ENCODE data around the gene ATP1A1. TPM values are rescaled to one million over a fixed set of nuclear protein-coding genes. Genes with fewer than 3 reads are reported as not detected.

The ATP1A1 gene
- polyA plus RNA-seq, 2 of the 4 experiments (the other 2 are of a cell fraction) = 119 to 171 TPM

DNA sequence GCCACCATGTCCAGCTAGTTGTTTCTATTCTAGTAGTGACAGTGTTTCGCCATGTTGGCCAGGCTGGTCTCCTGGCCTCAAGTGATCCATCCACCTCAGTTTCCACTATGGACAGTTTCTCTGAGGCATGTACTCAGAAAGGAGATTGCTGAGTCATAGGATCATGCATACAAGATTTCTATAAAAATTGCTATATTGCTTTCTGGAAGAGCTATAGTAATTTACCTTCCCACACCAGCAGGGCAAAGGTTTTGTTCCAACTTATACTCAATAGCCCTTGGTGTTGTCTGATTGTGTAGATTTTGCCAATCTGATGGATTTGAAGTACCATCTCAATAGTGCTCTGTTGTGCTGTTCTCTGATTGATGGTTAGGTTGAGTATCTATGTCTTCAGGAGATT, 15.6 kb upstream of the ATP1A1 start:
- CTCF ChIA-PET = interaction anchor here (0.9 to 1.5 kb wide), 3 partner anchors 127 to 218 kb away, joined by 3 to 5 read pairs (median 4); no protein-coding TSS in a partner anchor
- TF ChIP-seq, protein P1, sequence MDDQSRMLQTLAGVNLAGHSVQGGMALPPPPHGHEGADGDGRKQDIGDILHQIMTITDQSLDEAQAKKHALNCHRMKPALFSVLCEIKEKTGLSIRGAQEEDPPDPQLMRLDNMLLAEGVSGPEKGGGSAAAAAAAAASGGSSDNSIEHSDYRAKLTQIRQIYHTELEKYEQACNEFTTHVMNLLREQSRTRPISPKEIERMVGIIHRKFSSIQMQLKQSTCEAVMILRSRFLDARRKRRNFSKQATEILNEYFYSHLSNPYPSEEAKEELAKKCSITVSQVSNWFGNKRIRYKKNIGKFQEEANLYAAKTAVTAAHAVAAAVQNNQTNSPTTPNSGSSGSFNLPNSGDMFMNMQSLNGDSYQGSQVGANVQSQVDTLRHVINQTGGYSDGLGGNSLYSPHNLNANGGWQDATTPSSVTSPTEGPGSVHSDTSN (IDR thresholded peaks at IDR 0.05) = no peak
- peak; percentile 15 for TF ChIP-seq MAFK (IDR thresholded peaks at IDR 0.05; ENCODE audit: partially characterized antibody)
- Histone ChIP-seq H3K27ac (no peak overlapping the region), H3K9me3 (no peaks in the 10 kb centered on the region), H3K4me3 (no peak overlapping the region), H3K4me2 (no peak overlapping the region), H3K4me1 (0 out of 3 replicates have a peak, but pooled peaks cover 10% of the 10 kb centered on the region)
- ATAC-seq (no peak), FAIRE-seq (no peak), DNase-seq (ENCODE audit: low read depth in 1 of 2, low spot score in 1 of 2) (no peak)
- POLR2A ChIA-PET = no interaction called here
- WGBS (ENCODE audit: missing lambda C conversion rate) = 75% methylated on average over 1 of the region's 1 CpG

DNA sequence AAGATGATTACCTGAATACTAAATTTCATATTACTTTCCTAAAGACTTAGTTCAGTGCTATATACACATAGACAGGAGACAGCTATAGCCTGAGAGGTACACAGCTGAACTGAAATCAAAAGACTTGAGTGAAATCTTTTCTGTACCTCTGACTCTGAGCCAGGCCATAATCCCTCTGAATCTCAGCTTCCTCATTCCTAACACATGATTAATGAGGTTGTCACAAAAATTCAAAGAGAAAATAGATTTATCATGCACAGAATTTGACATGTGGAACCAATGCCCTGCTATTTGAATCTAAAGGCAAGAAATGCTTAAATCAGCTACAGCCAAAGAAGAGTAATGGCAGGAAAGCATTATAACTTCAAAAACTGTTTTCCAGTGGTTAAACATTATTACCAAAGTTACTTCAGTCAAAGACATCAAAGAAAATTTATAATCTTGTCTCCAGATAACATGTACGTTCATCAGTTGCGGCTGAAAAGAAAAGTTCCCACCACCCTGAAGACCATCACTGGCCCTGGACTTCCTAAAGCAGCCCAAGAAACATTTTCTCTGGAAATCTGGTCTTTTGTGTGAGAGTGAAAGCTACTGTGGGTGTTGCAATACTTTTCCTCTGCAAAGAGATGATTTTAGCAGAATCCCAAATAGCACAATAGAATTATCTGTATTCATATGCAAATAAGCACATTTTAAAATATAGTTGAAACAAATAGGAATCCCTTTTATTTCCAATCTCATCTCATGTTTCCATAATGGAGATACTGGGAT, 13.8 kb upstream of the ATP1A1 start:
- Histone ChIP-seq H3K4me1 (0 out of 3 replicates have a peak, but pooled peaks cover 10% of the 10 kb centered on the region), H3K9me3 (no peaks in the 10 kb centered on the region), H3K4me3 (no peak overlapping the region), H3K27ac (no peak overlapping the region), H3K4me2 (peak overlapping the region; percentile 33; the same call in 1 of the 3 replicates)
- 87% methylated on average over 2 of the region's 2 CpGs for WGBS (ENCODE audit: missing lambda C conversion rate)
- ATAC-seq (no peak), FAIRE-seq (no peak), DNase-seq (ENCODE audit: low read depth in 1 of 2, low spot score in 1 of 2) (no peak)
- ChIA-PET POLR2A (no interaction called here), CTCF (interaction anchor here (0.8 to 1.7 kb wide), 4 partner anchors 17 to 221 kb away, joined by 3 to 4 read pairs (median 3); no protein-coding TSS in a partner anchor)
- TF ChIP-seq, protein P2, sequence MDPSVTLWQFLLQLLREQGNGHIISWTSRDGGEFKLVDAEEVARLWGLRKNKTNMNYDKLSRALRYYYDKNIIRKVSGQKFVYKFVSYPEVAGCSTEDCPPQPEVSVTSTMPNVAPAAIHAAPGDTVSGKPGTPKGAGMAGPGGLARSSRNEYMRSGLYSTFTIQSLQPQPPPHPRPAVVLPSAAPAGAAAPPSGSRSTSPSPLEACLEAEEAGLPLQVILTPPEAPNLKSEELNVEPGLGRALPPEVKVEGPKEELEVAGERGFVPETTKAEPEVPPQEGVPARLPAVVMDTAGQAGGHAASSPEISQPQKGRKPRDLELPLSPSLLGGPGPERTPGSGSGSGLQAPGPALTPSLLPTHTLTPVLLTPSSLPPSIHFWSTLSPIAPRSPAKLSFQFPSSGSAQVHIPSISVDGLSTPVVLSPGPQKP (IDR thresholded peaks at IDR 0.05; ENCODE audit: low read depth, low read length) = no peak
- TF ChIP-seq RFX5 (IDR thresholded peaks at IDR 0.05) (no peak), ZNF302 (CRISPR knock-in tag; IDR thresholded peaks at IDR 0.05) (no peak), HOXB13 (CRISPR knock-in tag; IDR thresholded peaks at IDR 0.05; ENCODE audit: low read depth) (no peak), MAFK (IDR thresholded peaks at IDR 0.05; ENCODE audit: partially characterized antibody) (no peak), ZC3H11A (IDR thresholded peaks at IDR 0.05) (no peak), TFCP2L1 (CRISPR knock-in tag; IDR thresholded peaks at IDR 0.05) (no peak), FOSL2 (IDR thresholded peaks at IDR 0.05) (no peak), FOSL2 (CRISPR knock-in tag; IDR thresholded peaks at IDR 0.05) (no peak), FOSB (CRISPR knock-in tag; IDR thresholded peaks at IDR 0.05) (no peak), MYC (IDR thresholded peaks at IDR 0.05; ENCODE audit: borderline replicate concordance, low read length) (no peak), ESRRA (IDR thresholded peaks at IDR 0.05; ENCODE audit: borderline replicate concordance, low read length) (no peak), MAZ (IDR thresholded peaks at IDR 0.05; ENCODE audit: borderline replicate concordance, low read depth, low read length) (no peak), RNF2 (IDR thresholded peaks at IDR 0.05; ENCODE audit: borderline replicate concordance, low read depth) (no peak)

DNA sequence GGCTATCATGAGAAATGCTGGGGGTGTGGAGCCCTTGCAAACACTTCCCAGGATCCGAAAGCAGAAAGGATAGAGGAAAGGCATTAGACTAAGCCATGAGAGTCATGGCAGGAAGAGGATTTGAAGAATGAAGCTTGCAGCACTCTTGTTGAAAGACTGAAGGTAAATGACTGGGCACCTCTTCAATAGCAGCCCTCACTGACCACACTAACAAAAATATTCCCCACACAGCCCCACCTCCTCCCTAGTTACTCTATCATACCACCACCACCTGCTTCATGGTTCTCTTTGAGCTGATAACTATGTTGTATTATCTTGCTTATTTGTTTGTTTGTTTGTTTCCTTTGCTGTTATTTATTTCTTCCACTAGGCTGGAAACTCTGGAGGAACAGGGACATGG, 13.2 kb upstream of the ATP1A1 start:
- DNase-seq (ENCODE audit: low read depth in 1 of 2, low spot score in 1 of 2) (no peak), FAIRE-seq (no peak), ATAC-seq (no peak)
- no peaks in the 10 kb centered on the region for H3K9me3 ChIP-seq
- H3K27ac ChIP-seq = no peak overlapping the region
- 0 out of 3 replicates have a peak, but pooled peaks cover 10% of the 10 kb centered on the region for H3K4me1 ChIP-seq
- no peak for TF ChIP-seq HDAC2 (IDR thresholded peaks at IDR 0.05)
- TF ChIP-seq, protein P3, sequence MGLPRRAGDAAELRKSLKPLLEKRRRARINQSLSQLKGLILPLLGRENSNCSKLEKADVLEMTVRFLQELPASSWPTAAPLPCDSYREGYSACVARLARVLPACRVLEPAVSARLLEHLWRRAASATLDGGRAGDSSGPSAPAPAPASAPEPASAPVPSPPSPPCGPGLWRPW (IDR thresholded peaks at IDR 0.05) = no peak
- TF ChIP-seq, protein P4, sequence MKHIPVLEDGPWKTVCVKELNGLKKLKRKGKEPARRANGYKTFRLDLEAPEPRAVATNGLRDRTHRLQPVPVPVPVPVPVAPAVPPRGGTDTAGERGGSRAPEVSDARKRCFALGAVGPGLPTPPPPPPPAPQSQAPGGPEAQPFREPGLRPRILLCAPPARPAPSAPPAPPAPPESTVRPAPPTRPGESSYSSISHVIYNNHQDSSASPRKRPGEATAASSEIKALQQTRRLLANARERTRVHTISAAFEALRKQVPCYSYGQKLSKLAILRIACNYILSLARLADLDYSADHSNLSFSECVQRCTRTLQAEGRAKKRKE (CRISPR knock-in tag; IDR thresholded peaks at IDR 0.05; ENCODE audit: low read depth) = no peak
- TF ChIP-seq CEBPB (IDR thresholded peaks at IDR 0.05) = no peak
- TF ChIP-seq, protein P5, sequence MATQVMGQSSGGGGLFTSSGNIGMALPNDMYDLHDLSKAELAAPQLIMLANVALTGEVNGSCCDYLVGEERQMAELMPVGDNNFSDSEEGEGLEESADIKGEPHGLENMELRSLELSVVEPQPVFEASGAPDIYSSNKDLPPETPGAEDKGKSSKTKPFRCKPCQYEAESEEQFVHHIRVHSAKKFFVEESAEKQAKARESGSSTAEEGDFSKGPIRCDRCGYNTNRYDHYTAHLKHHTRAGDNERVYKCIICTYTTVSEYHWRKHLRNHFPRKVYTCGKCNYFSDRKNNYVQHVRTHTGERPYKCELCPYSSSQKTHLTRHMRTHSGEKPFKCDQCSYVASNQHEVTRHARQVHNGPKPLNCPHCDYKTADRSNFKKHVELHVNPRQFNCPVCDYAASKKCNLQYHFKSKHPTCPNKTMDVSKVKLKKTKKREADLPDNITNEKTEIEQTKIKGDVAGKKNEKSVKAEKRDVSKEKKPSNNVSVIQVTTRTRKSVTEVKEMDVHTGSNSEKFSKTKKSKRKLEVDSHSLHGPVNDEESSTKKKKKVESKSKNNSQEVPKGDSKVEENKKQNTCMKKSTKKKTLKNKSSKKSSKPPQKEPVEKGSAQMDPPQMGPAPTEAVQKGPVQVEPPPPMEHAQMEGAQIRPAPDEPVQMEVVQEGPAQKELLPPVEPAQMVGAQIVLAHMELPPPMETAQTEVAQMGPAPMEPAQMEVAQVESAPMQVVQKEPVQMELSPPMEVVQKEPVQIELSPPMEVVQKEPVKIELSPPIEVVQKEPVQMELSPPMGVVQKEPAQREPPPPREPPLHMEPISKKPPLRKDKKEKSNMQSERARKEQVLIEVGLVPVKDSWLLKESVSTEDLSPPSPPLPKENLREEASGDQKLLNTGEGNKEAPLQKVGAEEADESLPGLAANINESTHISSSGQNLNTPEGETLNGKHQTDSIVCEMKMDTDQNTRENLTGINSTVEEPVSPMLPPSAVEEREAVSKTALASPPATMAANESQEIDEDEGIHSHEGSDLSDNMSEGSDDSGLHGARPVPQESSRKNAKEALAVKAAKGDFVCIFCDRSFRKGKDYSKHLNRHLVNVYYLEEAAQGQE (IDR thresholded peaks at IDR 0.05) = no peak
- ChIA-PET CTCF (interaction anchor here (0.6 to 1.7 kb wide), 5 partner anchors 18 to 729 kb away, joined by 3 to 4 read pairs (median 3); no protein-coding TSS in a partner anchor), POLR2A (no interaction called here)
- H3K4me3 ChIP-seq = no peak overlapping the region
- 95% methylated on average over 1 of the region's 1 CpG for WGBS (ENCODE audit: missing lambda C conversion rate)
- H3K4me2 ChIP-seq = no peak overlapping the region

Data from A549 (cell line).